HCT116 (cell line): ENCODE measurements around the gene USP10. TPM values are rescaled to one million over a fixed set of nuclear protein-coding genes. Genes with fewer than 3 reads are reported as not detected.

Experiments
- ATAC-seq: fragments of 200-7000 bp; cut with Tn5 transposase; 2 replicates; pipeline ENCODE4 v1.9.1; 2020; ENCODE audit warnings: mild to moderate bottlenecking, moderate library complexity
- BruUV-seq: library from RNA; stranded (reverse); fragments of 400-500 nt; replicated peaks from 2 replicates; lab custom pipeline; 2021; lab: Mats Ljungman, UMichigan
- CTCF ChIA-PET: fragments of 300-600 bp; sonication (Branson Sonifier 250); formaldehyde crosslinking; loops from one replicate; lab custom pipeline; 2021; ENCODE audit warnings: antibody characterized with exemption; lab: Charles Lee
- POLR2A ChIA-PET: fragments of 300-600, 350-600 bp; sonication (Branson Sonifier 250); formaldehyde crosslinking; loops from one replicate; lab custom pipeline; 2021; ENCODE audit warnings: antibody characterized with exemption; lab: Charles Lee
- RAD21 ChIA-PET, 2 experiments: fragments of 300-600 bp; sonication (Branson Sonifier 250); formaldehyde crosslinking; loops; one replicate each; lab custom pipeline; 2023; ENCODE audit warnings: low total read pairs in 2 of 2; ENCODE audit not compliant: uncharacterized antibody in 2 of 2, unreplicated experiment in 2 of 2, low non-redundant PET in 1 of 2; lab: Charles Lee
- DNase-seq: peaks from one replicate; pipeline ENCODE4 v3.0.0-alpha.2; 2010; ENCODE audit warnings: low read depth, low spot score
- H2AFZ ChIP-seq: fragments of 200-600 bp; shearing (Covaris generic), sonication (generic); 2 replicates; pipeline ENCODE4 v1.6.1; 2017; ENCODE audit warnings: low read depth, mixed run types, mixed read lengths, antibody characterized with exemption, low read length; ENCODE audit not compliant: poor library complexity, severe bottlenecking
- H3K27ac ChIP-seq: 2 replicates; pipeline ENCODE4 v1.5.1; 2012; ENCODE audit warnings: low read depth, low read length
- H3K27me3 ChIP-seq: fragments of 200-600 bp; sonication (generic); 2 replicates; pipeline ENCODE4 v1.6.1; 2016; ENCODE audit warnings: mixed run types, low read length, mixed read lengths; ENCODE audit not compliant: insufficient read depth
- H3K36me3 ChIP-seq, 2 experiments: fragments of 200-500 bp in 1 of 2; fragments of 200-600 bp in 1 of 2; sonication (Bioruptor generic) in 1 of 2; sonication (generic) in 1 of 2; 2 replicates each; pipeline versions ENCODE4 v1.5.1 to v1.6.1; 2014 to 2016; ENCODE audit warnings: low read length in 2 of 2, inconsistent platforms in 1 of 2, mixed read lengths in 1 of 2, mixed run types in 1 of 2; ENCODE audit not compliant: insufficient read depth in 2 of 2, control insufficient read depth in 1 of 2
- H3K4me1 ChIP-seq, 2 experiments: fragments of 200-600 bp in 1 of 2; sonication (generic) in 1 of 2; 2 replicates each; pipeline versions ENCODE4 v1.5.1 to v1.6.1; 2012 to 2017; ENCODE audit warnings: low read length in 2 of 2, inconsistent platforms in 1 of 2, mild to moderate bottlenecking in 1 of 2, mixed read lengths in 1 of 2, mixed run types in 1 of 2, moderate library complexity in 1 of 2; ENCODE audit not compliant: insufficient read depth in 2 of 2, control insufficient read depth in 1 of 2
- H3K4me2 ChIP-seq: fragments of 200-600 bp; sonication (generic); 2 replicates; pipeline ENCODE4 v1.6.1; 2017; ENCODE audit warnings: mixed run types, low read length, mixed read lengths
- H3K4me3 ChIP-seq, 2 experiments: fragments of 200-600 bp in 1 of 2; sonication (generic) in 1 of 2; replicated peaks in 1 of 2; 2 replicates each; pipeline ENCODE4 v1.5.1; 2011 to 2016; ENCODE audit warnings: low read length in 2 of 2, control low read depth in 1 of 2, low read depth in 1 of 2, mild to moderate bottlenecking in 1 of 2, mixed read lengths in 1 of 2, mixed run types in 1 of 2
- H3K79me2 ChIP-seq: fragments of 200-600 bp; sonication (generic); 2 replicates; pipeline ENCODE4 v1.6.1; 2017; ENCODE audit warnings: mild to moderate bottlenecking, mixed run types, low read length, moderate library complexity, mixed read lengths; ENCODE audit not compliant: insufficient read depth
- H3K9ac ChIP-seq: fragments of 200-600 bp; sonication (generic); 2 replicates; pipeline ENCODE4 v1.6.1; 2016; ENCODE audit warnings: low read length, mixed read lengths
- H3K9me2 ChIP-seq: fragments of 200-600 bp; sonication (generic), shearing (Covaris generic); 2 replicates; pipeline ENCODE4 v1.6.1; 2017; ENCODE audit warnings: mixed run types, mild to moderate bottlenecking, moderate library complexity; ENCODE audit not compliant: insufficient read depth
- H3K9me3 ChIP-seq, 2 experiments: fragments of 200-500 bp in 1 of 2; fragments of 200-600 bp in 1 of 2; sonication (Bioruptor generic) in 1 of 2; sonication (generic) in 1 of 2; 2 replicates each; pipeline ENCODE4 v1.6.1; 2014 to 2017; ENCODE audit warnings: low read length in 2 of 2, mixed read lengths in 2 of 2, inconsistent platforms in 1 of 2, low read depth in 1 of 2, mild to moderate bottlenecking in 1 of 2, mixed run types in 1 of 2, moderate library complexity in 1 of 2; ENCODE audit not compliant: control insufficient read depth in 1 of 2, insufficient read depth in 1 of 2
- H4K20me1 ChIP-seq: fragments of 200-600 bp; sonication (generic), shearing (Covaris generic); 2 replicates; pipeline ENCODE4 v1.6.1; 2017; ENCODE audit warnings: mixed run types, mild to moderate bottlenecking, moderate library complexity; ENCODE audit not compliant: insufficient read depth
- EZH2 ChIP-seq: fragments of 200-600 bp; sonication (generic); IDR thresholded peaks from 2 replicates; pipeline ENCODE4 v1.6.1; 2017; ENCODE audit warnings: antibody characterized with exemption, mixed run types
- EZH2phosphoT487 ChIP-seq: fragments of 200-600 bp; IDR thresholded peaks from 2 replicates; pipeline ENCODE4 v1.6.1; 2018; ENCODE audit warnings: antibody characterized with exemption, borderline replicate concordance
- FOSL1 ChIP-seq: IDR thresholded peaks from 2 replicates; pipeline ENCODE4 v1.6.1; 2012; ENCODE audit warnings: low read depth
- JUND ChIP-seq: IDR thresholded peaks from 2 replicates; pipeline ENCODE4 v1.6.1; 2012
- POLR2A ChIP-seq: IDR thresholded peaks from 2 replicates; pipeline ENCODE4 v1.7.0; 2011; ENCODE audit warnings: borderline replicate concordance; ENCODE audit not compliant: insufficient read depth, insufficient read length; ENCODE audit errors: extremely low read depth
- POLR2AphosphoS5 ChIP-seq: IDR thresholded peaks from 2 replicates; pipeline ENCODE4 v1.6.1; 2011; ENCODE audit warnings: mild to moderate bottlenecking, low read depth, low read length, moderate library complexity
- RAD21 ChIP-seq: IDR thresholded peaks from 2 replicates; pipeline ENCODE4 v1.6.1; 2012; ENCODE audit warnings: low read depth, mild to moderate bottlenecking
- SP1 ChIP-seq: IDR thresholded peaks from 2 replicates; pipeline ENCODE4 v1.6.1; 2012; ENCODE audit warnings: low read depth
- TCF7L2 ChIP-seq: IDR thresholded peaks from 2 replicates; pipeline ENCODE4 v1.7.0; 2011; ENCODE audit warnings: borderline replicate concordance, inconsistent platforms; ENCODE audit not compliant: insufficient read depth, insufficient read length; ENCODE audit errors: extremely low read depth
- YY1 ChIP-seq: IDR thresholded peaks from 2 replicates; pipeline ENCODE4 v1.6.1; 2011; ENCODE audit warnings: low read length, low read depth, moderate library complexity, mild to moderate bottlenecking; ENCODE audit not compliant: insufficient replicate concordance; ENCODE audit errors: extremely low read depth
- ZFX ChIP-seq: fragments of 450-650 bp; IDR thresholded peaks from 2 replicates; pipeline ENCODE4 v1.6.1; 2017
- intact Hi-C: fragments of 100-400 bp; cut with micrococcal nuclease; formaldehyde crosslinking; loops from 2 replicates; pipeline ENCODE4 v1.10.0; 2022
- total RNA-seq: library from RNA; stranded (reverse); gene quantifications from one replicate; pipeline ENCODE4 v1.2.1, GENCODE V29; 2021; ENCODE audit not compliant: unreplicated experiment
- TF ChIP-seq, protein P1 (sequence below): IDR thresholded peaks from 2 replicates; pipeline ENCODE4 v1.6.1; 2011; ENCODE audit warnings: mild to moderate bottlenecking, low read length, moderate library complexity; ENCODE audit not compliant: insufficient replicate concordance; ENCODE audit errors: extremely low read depth

USP10 gene
- total RNA-seq, 1 experiment from 2014 or later = 175 TPM

DNA sequence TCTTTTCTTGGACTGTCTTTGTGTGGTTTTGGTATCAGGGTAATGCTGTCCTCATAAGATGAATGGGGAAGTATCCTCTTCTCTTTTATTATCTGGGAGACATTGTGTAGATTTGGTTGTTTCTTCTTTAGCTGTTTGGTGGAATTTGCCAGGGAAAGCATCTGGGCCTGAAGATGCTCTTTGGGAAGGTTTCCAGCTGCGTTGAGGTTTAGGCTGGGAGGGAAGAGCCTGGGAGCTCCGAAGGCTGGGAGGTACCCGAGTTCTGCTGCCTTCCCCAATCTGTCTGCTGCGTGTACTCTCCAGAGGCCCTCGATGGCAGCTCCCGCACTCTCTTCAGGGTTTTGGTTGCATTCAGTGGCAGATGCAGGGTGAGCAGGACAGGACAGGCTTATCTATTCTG, 94.4 kb downstream of the USP10 start:
- ChIA-PET CTCF (no interaction called here), POLR2A (no interaction called here), RAD21 (no interaction called here)
- H4K20me1 ChIP-seq = no peaks in the 10 kb centered on the region
- no peaks in the 10 kb centered on the region for H3K36me3 ChIP-seq
- no peak overlapping the region for H2AFZ ChIP-seq
- BruUV-seq = no TSS peak
- no peak overlapping the region for H3K4me2 ChIP-seq
- H3K4me3 ChIP-seq = no peak overlapping the region
- ATAC-seq (no peak), DNase-seq (no peak)
- no peaks in the 10 kb centered on the region for H3K27me3 ChIP-seq
- H3K4me1 ChIP-seq = peaks cover 0 to 3% of the 10 kb centered on the region in 2 experiments; a peak in 1 of 4 replicates
- H3K79me2 ChIP-seq = no peaks in the 10 kb centered on the region
- no peaks in the 10 kb centered on the region for H3K9me3 ChIP-seq
- intact Hi-C loops = no loop called here
- H3K9me2 ChIP-seq = no peaks in the 10 kb centered on the region
- no peak overlapping the region for H3K27ac ChIP-seq
- TF ChIP-seq SP1 (no peak), TCF7L2 (no peak), JUND (no peak), POLR2AphosphoS5 (no peak), EZH2phosphoT487 (no peak), POLR2A (no peak), FOSL1 (no peak), RAD21 (no peak), EZH2 (no peak), YY1 (no peak), ZFX (no peak)
- TF ChIP-seq, protein P1, sequence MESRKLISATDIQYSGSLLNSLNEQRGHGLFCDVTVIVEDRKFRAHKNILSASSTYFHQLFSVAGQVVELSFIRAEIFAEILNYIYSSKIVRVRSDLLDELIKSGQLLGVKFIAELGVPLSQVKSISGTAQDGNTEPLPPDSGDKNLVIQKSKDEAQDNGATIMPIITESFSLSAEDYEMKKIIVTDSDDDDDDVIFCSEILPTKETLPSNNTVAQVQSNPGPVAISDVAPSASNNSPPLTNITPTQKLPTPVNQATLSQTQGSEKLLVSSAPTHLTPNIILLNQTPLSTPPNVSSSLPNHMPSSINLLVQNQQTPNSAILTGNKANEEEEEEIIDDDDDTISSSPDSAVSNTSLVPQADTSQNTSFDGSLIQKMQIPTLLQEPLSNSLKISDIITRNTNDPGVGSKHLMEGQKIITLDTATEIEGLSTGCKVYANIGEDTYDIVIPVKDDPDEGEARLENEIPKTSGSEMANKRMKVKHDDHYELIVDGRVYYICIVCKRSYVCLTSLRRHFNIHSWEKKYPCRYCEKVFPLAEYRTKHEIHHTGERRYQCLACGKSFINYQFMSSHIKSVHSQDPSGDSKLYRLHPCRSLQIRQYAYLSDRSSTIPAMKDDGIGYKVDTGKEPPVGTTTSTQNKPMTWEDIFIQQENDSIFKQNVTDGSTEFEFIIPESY = no peak
- H3K9ac ChIP-seq = no peak overlapping the region
